ENCODE data around the gene OMA1. TPM values are rescaled to one million over a fixed set of nuclear protein-coding genes. Genes with fewer than 3 reads are reported as not detected.
A peak's percentile ranks its signal among the peaks of the same experiment; 100 is the strongest.

Gene OMA1
- total and polyA plus RNA-seq, 2 donors (not counting 1 experiment from before 2014, with no cell fraction given) = 14.6 to 47.1 TPM

- Histone ChIP-seq H3K9me3 (ENCODE audit: control insufficient read depth, insufficient read depth, low read depth, low read length) (no peaks in the 10 kb centered on the region), H3K4me1 (ENCODE audit: control insufficient read depth, extremely low read depth, insufficient read depth, low read length) (peaks cover 3% of the 10 kb centered on the region), H4K20me1 (ENCODE audit: control insufficient read depth, extremely low read depth, insufficient read depth, low read length) (no peaks in the 10 kb centered on the region), H3K27ac (ENCODE audit: insufficient read depth, low read length) (no peak overlapping the region), H2AFZ (ENCODE audit: low read length) (no peak overlapping the region), H3K79me2 (ENCODE audit: control insufficient read depth, insufficient read depth, low read length) (no peaks in the 10 kb centered on the region), H3K4me2 (ENCODE audit: extremely low read depth, insufficient read depth, low read length) (no peak overlapping the region), H3K36me3 (ENCODE audit: control insufficient read depth, insufficient read depth, low read length) (no peaks in the 10 kb centered on the region), H3K4me3 (replicated peaks in 1 of 4; ENCODE audit: control extremely low read depth in 1 of 4, insufficient read depth in 1 of 4, low read depth in 3 of 4, low read length in 4 of 4) (no peak overlapping the region), H3K27me3 (ENCODE audit: control insufficient read depth, insufficient read depth, low read length) (no peaks in the 10 kb centered on the region), H3K9ac (ENCODE audit: insufficient read depth, low read length) (no peak overlapping the region)
- DNase-seq (ENCODE audit: low read depth in 2 of 2) = peak in 1 of 2 donors; percentile 5
- TF ChIP-seq EZH2 (IDR thresholded peaks at IDR 0.05; ENCODE audit: low read length, missing control alignments) (no peak), CTCF (conservative IDR thresholded peaks at IDR 0.05 in 1 of 2, IDR thresholded peaks at IDR 0.05 in 1 of 2; ENCODE audit: low read depth in 1 of 2, low read length in 2 of 2) (no peak)
These were observed 17.2 kb downstream of the OMA1 start for GRCh38 chr1:58529284-58529683.

GRCh38 chr1:58528518-58528917 is 18.0 kb downstream of the OMA1 start:
- DNase-seq (ENCODE audit: low read depth in 2 of 2) = peak; percentile 67 to 69
- H2AFZ ChIP-seq (ENCODE audit: low read length) = no peak overlapping the region
- no peak overlapping the region for H3K4me2 ChIP-seq (ENCODE audit: extremely low read depth, insufficient read depth, low read length)
- peaks cover 3% of the 10 kb centered on the region for H3K4me1 ChIP-seq (ENCODE audit: control insufficient read depth, extremely low read depth, insufficient read depth, low read length)
- no peaks in the 10 kb centered on the region for H4K20me1 ChIP-seq (ENCODE audit: control insufficient read depth, extremely low read depth, insufficient read depth, low read length)
- H3K27me3 ChIP-seq (ENCODE audit: control insufficient read depth, insufficient read depth, low read length) = no peaks in the 10 kb centered on the region
- TF ChIP-seq CTCF (conservative IDR thresholded peaks at IDR 0.05 in 1 of 2, IDR thresholded peaks at IDR 0.05 in 1 of 2; ENCODE audit: low read depth in 1 of 2, low read length in 2 of 2) = no peak
- TF ChIP-seq EZH2 (IDR thresholded peaks at IDR 0.05; ENCODE audit: low read length, missing control alignments) = no peak
- peak overlapping the region; percentile 15 for H3K27ac ChIP-seq (ENCODE audit: insufficient read depth, low read length)
- no peak overlapping the region for H3K9ac ChIP-seq (ENCODE audit: insufficient read depth, low read length)
- H3K36me3 ChIP-seq (ENCODE audit: control insufficient read depth, insufficient read depth, low read length) = no peaks in the 10 kb centered on the region
- no peaks in the 10 kb centered on the region for H3K79me2 ChIP-seq (ENCODE audit: control insufficient read depth, insufficient read depth, low read length)
- H3K4me3 ChIP-seq (replicated peaks in 1 of 4; ENCODE audit: control extremely low read depth in 1 of 4, insufficient read depth in 1 of 4, low read depth in 3 of 4, low read length in 4 of 4) = no peak overlapping the region
- no peaks in the 10 kb centered on the region for H3K9me3 ChIP-seq (ENCODE audit: control insufficient read depth, insufficient read depth, low read depth, low read length)

GRCh38 chr1:58524353-58524945 is 22.1 kb downstream of the OMA1 start:
- no peaks in the 10 kb centered on the region for H3K36me3 ChIP-seq (ENCODE audit: control insufficient read depth, insufficient read depth, low read length)
- H2AFZ ChIP-seq (ENCODE audit: low read length) = no peak overlapping the region
- H3K4me1 ChIP-seq (ENCODE audit: control insufficient read depth, extremely low read depth, insufficient read depth, low read length) = peaks cover 3% of the 10 kb centered on the region
- no peaks in the 10 kb centered on the region for H4K20me1 ChIP-seq (ENCODE audit: control insufficient read depth, extremely low read depth, insufficient read depth, low read length)
- H3K4me2 ChIP-seq (ENCODE audit: extremely low read depth, insufficient read depth, low read length) = no peak overlapping the region
- H3K27ac ChIP-seq (ENCODE audit: insufficient read depth, low read length) = no peak overlapping the region
- no peaks in the 10 kb centered on the region for H3K79me2 ChIP-seq (ENCODE audit: control insufficient read depth, insufficient read depth, low read length)
- TF ChIP-seq EZH2 (IDR thresholded peaks at IDR 0.05; ENCODE audit: low read length, missing control alignments) = no peak
- DNase-seq (ENCODE audit: low read depth in 2 of 2) = peak in 1 of 2 donors; percentile 86
- H3K27me3 ChIP-seq (ENCODE audit: control insufficient read depth, insufficient read depth, low read length) = no peaks in the 10 kb centered on the region
- H3K4me3 ChIP-seq (replicated peaks in 1 of 4; ENCODE audit: control extremely low read depth in 1 of 4, insufficient read depth in 1 of 4, low read depth in 3 of 4, low read length in 4 of 4) = no peak overlapping the region
- no peak overlapping the region for H3K9ac ChIP-seq (ENCODE audit: insufficient read depth, low read length)
- H3K9me3 ChIP-seq (ENCODE audit: control insufficient read depth, insufficient read depth, low read depth, low read length) = no peaks in the 10 kb centered on the region
